KMS-11 (cell line): ENCODE data around the gene GBE1.

ENCODE experiments used
- H2AFZ ChIP-seq: fragments of 200-600 bp; sonication (generic); 2 replicates; pipeline ENCODE4 v1.6.1; 2016; ENCODE audit warnings: antibody characterized with exemption, mixed run types, low read depth
- H3K27ac ChIP-seq: fragments of 200-600 bp; sonication (generic); 2 replicates; pipeline ENCODE4 v1.6.1; 2016; ENCODE audit warnings: mild to moderate bottlenecking, mixed run types
- H3K27me3 ChIP-seq: fragments of 200-600 bp; sonication (generic); 2 replicates; pipeline ENCODE4 v1.6.1; 2017; ENCODE audit warnings: mild to moderate bottlenecking, low read depth, mixed run types, moderate library complexity; ENCODE audit not compliant: insufficient read depth
- H3K36me3 ChIP-seq: fragments of 200-600 bp; sonication (generic); 2 replicates; pipeline ENCODE4 v1.6.1; 2017; ENCODE audit warnings: mild to moderate bottlenecking, mixed run types; ENCODE audit not compliant: insufficient read depth
- H3K4me1 ChIP-seq: fragments of 200-600 bp; sonication (generic); 2 replicates; pipeline ENCODE4 v1.6.1; 2016; ENCODE audit warnings: mild to moderate bottlenecking, low read depth, mixed run types; ENCODE audit not compliant: poor library complexity, severe bottlenecking
- H3K4me2 ChIP-seq: fragments of 200-600 bp; sonication (generic); 2 replicates; pipeline ENCODE4 v1.7.0; 2016; ENCODE audit warnings: mild to moderate bottlenecking, mixed run types
- H3K4me3 ChIP-seq: fragments of 200-600 bp; sonication (generic); IDR thresholded peaks from 2 replicates; pipeline ENCODE4 v1.6.1; 2017; ENCODE audit warnings: low read depth, low read length, mixed read lengths; ENCODE audit not compliant: insufficient read depth
- H3K79me2 ChIP-seq: fragments of 200-600 bp; sonication (generic); 2 replicates; pipeline ENCODE4 v1.6.1; 2016; ENCODE audit warnings: low read depth, mixed run types; ENCODE audit not compliant: insufficient read depth
- H3K9ac ChIP-seq: fragments of 200-600 bp; sonication (generic); 2 replicates; pipeline ENCODE4 v1.6.1; 2016; ENCODE audit warnings: mild to moderate bottlenecking, mixed run types
- H4K20me1 ChIP-seq: fragments of 200-600 bp; sonication (generic); 2 replicates; pipeline ENCODE4 v1.6.1; 2016; ENCODE audit warnings: mild to moderate bottlenecking, mixed run types; ENCODE audit not compliant: insufficient read depth
- CTCF ChIP-seq: fragments of 200-600 bp; sonication (generic); conservative IDR thresholded peaks from 2 replicates; pipeline ENCODE4 v1.6.1; 2017; ENCODE audit warnings: low read depth, mild to moderate bottlenecking, antibody characterized with exemption, low read length, moderate library complexity, mixed read lengths

Gene GBE1

GRCh38 chr3:81632659-81633058 is 128.8 kb downstream of the GBE1 start:
- H3K4me3 ChIP-seq = no peak overlapping the region
- no peaks in the 10 kb centered on the region for H4K20me1 ChIP-seq
- no peaks in the 10 kb centered on the region for H3K79me2 ChIP-seq
- H3K4me1 ChIP-seq = no peaks in the 10 kb centered on the region
- H3K36me3 ChIP-seq = no peaks in the 10 kb centered on the region
- no peak overlapping the region for H3K9ac ChIP-seq
- H3K4me2 ChIP-seq = no peak overlapping the region
- no peak for TF ChIP-seq CTCF
- H3K27me3 ChIP-seq = no peaks in the 10 kb centered on the region
- H3K27ac ChIP-seq = no peak overlapping the region
- no peak overlapping the region for H2AFZ ChIP-seq

GRCh38 chr3:81624756-81625155 is 136.7 kb downstream of the GBE1 start:
- H3K36me3 ChIP-seq = no peaks in the 10 kb centered on the region
- H3K4me3 ChIP-seq = no peak overlapping the region
- no peaks in the 10 kb centered on the region for H3K4me1 ChIP-seq
- no peak overlapping the region for H3K27ac ChIP-seq
- no peaks in the 10 kb centered on the region for H4K20me1 ChIP-seq
- H3K4me2 ChIP-seq = no peak overlapping the region
- no peak for TF ChIP-seq CTCF
- H2AFZ ChIP-seq = no peak overlapping the region
- no peaks in the 10 kb centered on the region for H3K27me3 ChIP-seq
- H3K79me2 ChIP-seq = no peaks in the 10 kb centered on the region
- no peak overlapping the region for H3K9ac ChIP-seq

- Histone ChIP-seq H4K20me1 (no peaks in the 10 kb centered on the region), H3K36me3 (no peaks in the 10 kb centered on the region), H3K27ac (no peak overlapping the region), H3K27me3 (no peaks in the 10 kb centered on the region), H3K9ac (no peak overlapping the region), H3K4me1 (no peaks in the 10 kb centered on the region), H3K4me3 (no peak overlapping the region), H3K79me2 (no peaks in the 10 kb centered on the region), H2AFZ (no peak overlapping the region), H3K4me2 (no peak overlapping the region)
- no peak for TF ChIP-seq CTCF
Observed at GRCh38 chr3:81622395-81622794, 139.1 kb downstream of the GBE1 start.

GRCh38 chr3:81621277-81621676 is 140.2 kb downstream of the GBE1 start:
- Histone ChIP-seq H3K79me2 (no peaks in the 10 kb centered on the region), H3K36me3 (no peaks in the 10 kb centered on the region), H3K4me2 (no peak overlapping the region), H3K27ac (no peak overlapping the region), H3K4me1 (no peaks in the 10 kb centered on the region), H2AFZ (no peak overlapping the region), H3K27me3 (no peaks in the 10 kb centered on the region), H3K4me3 (no peak overlapping the region), H3K9ac (no peak overlapping the region), H4K20me1 (no peaks in the 10 kb centered on the region)
- no peak for TF ChIP-seq CTCF

GRCh38 chr3:81620849-81621248 is 140.6 kb downstream of the GBE1 start:
- Histone ChIP-seq H2AFZ (no peak overlapping the region), H3K4me1 (no peaks in the 10 kb centered on the region), H3K27ac (no peak overlapping the region), H3K36me3 (no peaks in the 10 kb centered on the region), H3K9ac (no peak overlapping the region), H3K27me3 (no peaks in the 10 kb centered on the region), H3K4me3 (no peak overlapping the region), H4K20me1 (no peaks in the 10 kb centered on the region), H3K79me2 (no peaks in the 10 kb centered on the region), H3K4me2 (no peak overlapping the region)
- TF ChIP-seq CTCF = no peak
